Mesodermal cell (in vitro differentiated cells): ENCODE data around the gene CPNE7.
A peak's percentile ranks its signal among the peaks of the same experiment; 100 is the strongest.
"Not testable (repeated sequence)": the region's sequence is repeated elsewhere in the genome, so short reads cannot be mapped to it uniquely, and the experiment has no call there.

ENCODE experiments used
- H3K27ac ChIP-seq: 2 replicates; pipeline ENCODE4 v1.7.0; 2013; ENCODE audit warnings: mild to moderate bottlenecking, low read depth, low read length, moderate library complexity; ENCODE audit not compliant: severe bottlenecking
- H3K36me3 ChIP-seq: 2 replicates; pipeline ENCODE4 v1.7.1; 2013; ENCODE audit warnings: mild to moderate bottlenecking, low read length, moderate library complexity; ENCODE audit not compliant: control insufficient read depth, insufficient read depth
- H3K4me1 ChIP-seq: one replicate; pipeline ENCODE4 v1.7.1; 2013; ENCODE audit warnings: mild to moderate bottlenecking, low read length; ENCODE audit not compliant: insufficient read depth, control insufficient read depth, poor library complexity, severe bottlenecking
- H3K4me3 ChIP-seq: 2 replicates; pipeline ENCODE4 v1.7.0; 2013; ENCODE audit warnings: low read length, control low read depth, mild to moderate bottlenecking; ENCODE audit not compliant: insufficient read depth, poor library complexity, severe bottlenecking; ENCODE audit errors: extremely low read depth
- H3K9me3 ChIP-seq: 2 replicates; pipeline ENCODE4 v1.7.1; 2013; ENCODE audit warnings: mild to moderate bottlenecking, low read length, moderate library complexity; ENCODE audit not compliant: control insufficient read depth
- WGBS, 2 experiments: methylation state at CpG; one replicate each; pipeline ENCODE4 v1.1.5; 2013; ENCODE audit warnings: missing lambda C conversion rate in 2 of 2; ENCODE audit not compliant: insufficient coverage in 2 of 2; 5-methylcytosine and 5-hydroxymethylcytosine counted together

Gene CPNE7

GRCh38 chr16:89567656-89568594 is 7.6 kb upstream of the CPNE7 start:
- Histone ChIP-seq H3K4me3 (no peak overlapping the region), H3K9me3 (no peaks in the 10 kb centered on the region), H3K36me3 (peaks cover 26% of the 10 kb centered on the region), H3K4me1 (peaks cover 21% of the 10 kb centered on the region), H3K27ac (no peak overlapping the region)
- WGBS, 2 experiments: 82 to 89% methylated on average over 21 to 24 of the region's 30 CpGs

- peaks cover 10% of the 10 kb centered on the region for H3K4me1 ChIP-seq
- no peaks in the 10 kb centered on the region for H3K9me3 ChIP-seq
- H3K27ac ChIP-seq: no peak overlapping the region
- 84 to 85% methylated on average over 18 to 19 of the region's 23 CpGs for WGBS, 2 experiments
- H3K36me3 ChIP-seq: peaks cover 8% of the 10 kb centered on the region
- no peak overlapping the region for H3K4me3 ChIP-seq
Observed at GRCh38 chr16:89569506-89570341, 5.8 kb upstream of the CPNE7 start.

GRCh38 chr16:89570342-89570923 is 5.1 kb upstream of the CPNE7 start:
- H3K36me3 ChIP-seq: peaks cover under 1% of the 10 kb centered on the region
- 90 to 95% methylated on average over 16 to 30 of the region's 30 CpGs for WGBS, 2 experiments
- peaks cover 10% of the 10 kb centered on the region for H3K4me1 ChIP-seq
- no peaks in the 10 kb centered on the region for H3K9me3 ChIP-seq
- no peak overlapping the region for H3K4me3 ChIP-seq
- H3K27ac ChIP-seq: no peak overlapping the region

- H3K4me1 ChIP-seq: peaks cover 10% of the 10 kb centered on the region
- 87 to 95% methylated on average over 9 to 22 of the region's 36 CpGs for WGBS, 2 experiments
- H3K9me3 ChIP-seq: not testable (repeated sequence)
Observed at GRCh38 chr16:89570983-89571598, 4.5 kb upstream of the CPNE7 start.

DNA sequence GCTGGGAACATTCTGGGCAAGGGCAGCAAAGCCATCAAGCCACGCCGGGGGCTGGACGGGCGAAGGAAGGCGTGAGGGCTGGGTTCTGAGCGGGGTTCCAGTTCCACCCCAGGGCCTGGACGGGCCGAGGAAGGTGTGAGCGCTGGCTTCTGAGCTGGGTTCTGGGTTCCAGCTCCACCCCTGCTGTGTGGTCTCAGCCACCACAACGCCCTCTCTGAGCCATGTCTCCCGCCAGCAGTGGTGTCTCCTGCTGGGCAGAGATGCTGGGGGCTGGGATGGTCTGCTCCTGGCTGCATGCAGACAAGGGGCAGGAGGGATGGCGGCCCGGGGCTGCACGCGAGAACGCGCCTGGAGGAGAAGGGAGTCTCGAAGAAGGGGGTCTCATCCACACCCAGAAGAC is 3.9 kb upstream of the CPNE7 start:
- WGBS, 2 experiments: 90 to 91% methylated on average over 11 to 18 of the region's 18 CpGs
- peaks cover 10% of the 10 kb centered on the region for H3K4me1 ChIP-seq
- no peak overlapping the region for H3K4me3 ChIP-seq
- H3K36me3 ChIP-seq: no peaks in the 10 kb centered on the region
- H3K27ac ChIP-seq: no peak overlapping the region
- no peaks in the 10 kb centered on the region for H3K9me3 ChIP-seq

More at GRCh38 chr16:89570983-89571598, 4.5 kb upstream of the CPNE7 start:
- not testable (repeated sequence) for H3K36me3 ChIP-seq, H3K4me3 ChIP-seq, H3K27ac ChIP-seq

DNA sequence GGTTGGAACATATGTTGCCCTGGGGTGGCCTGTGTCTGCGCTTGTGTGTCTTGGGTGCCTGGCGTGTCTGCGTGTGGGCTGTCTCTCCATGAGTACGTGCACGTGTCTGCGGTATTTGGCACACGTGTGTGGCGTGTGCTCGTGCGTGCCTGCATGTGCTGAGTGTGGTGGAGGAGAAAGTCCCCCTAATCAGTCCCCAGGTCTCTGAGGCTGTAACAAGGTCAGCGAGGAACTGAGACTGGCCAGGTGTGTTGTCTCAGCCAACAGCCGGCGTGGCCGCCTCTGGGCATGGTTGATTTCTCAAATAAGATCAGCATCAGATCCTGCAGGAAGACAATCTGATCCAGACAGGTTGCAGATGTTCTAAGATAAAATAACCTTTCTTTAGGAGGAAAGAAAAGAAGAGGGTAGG is 3.5 kb upstream of the CPNE7 start:
- H3K4me3 ChIP-seq: no peak overlapping the region
- H3K9me3 ChIP-seq: no peaks in the 10 kb centered on the region
- no peaks in the 10 kb centered on the region for H3K36me3 ChIP-seq
- WGBS, 2 experiments: 94 to 99% methylated on average over 11 to 14 of the region's 14 CpGs
- no peak overlapping the region for H3K27ac ChIP-seq
- peaks cover 10% of the 10 kb centered on the region for H3K4me1 ChIP-seq

DNA sequence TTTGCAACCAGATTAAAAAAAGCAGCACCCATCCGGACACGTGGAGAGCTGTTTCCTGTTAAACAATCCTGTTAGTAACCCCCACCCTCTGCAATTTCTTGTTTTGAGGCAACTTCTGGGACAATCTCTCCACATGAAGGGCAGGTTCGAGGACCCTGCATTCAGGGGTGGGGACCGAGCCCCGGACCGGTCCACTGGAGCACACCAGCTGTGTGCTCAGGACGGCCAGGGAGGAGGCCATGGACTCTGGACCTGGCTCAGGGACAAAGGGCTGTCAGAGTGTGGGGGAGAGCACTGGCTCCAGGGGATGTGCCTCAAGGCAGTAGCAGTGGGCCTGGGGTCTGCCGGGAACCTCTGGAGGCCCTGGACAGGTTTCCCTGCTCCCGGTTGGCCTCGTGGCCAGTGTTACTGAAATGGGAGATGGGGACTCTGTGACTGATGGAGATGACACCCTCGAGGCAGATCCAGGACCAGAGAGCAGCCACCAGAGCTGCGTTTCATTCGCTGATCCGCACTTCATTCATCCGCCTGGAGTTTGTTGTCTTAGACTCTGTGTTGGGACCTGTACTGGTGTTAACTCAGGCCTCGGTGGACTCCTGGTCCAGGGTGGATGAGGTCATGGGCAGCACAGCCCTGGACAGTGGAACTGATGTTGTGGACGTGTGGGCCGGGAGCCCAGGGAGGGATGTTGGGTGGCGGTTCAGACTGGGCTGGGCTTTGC is 2.9 kb upstream of the CPNE7 start:
- Histone ChIP-seq H3K9me3 (no peaks in the 10 kb centered on the region), H3K27ac (no peak overlapping the region), H3K4me3 (no peak overlapping the region), H3K4me1 (peaks cover 10% of the 10 kb centered on the region), H3K36me3 (no peaks in the 10 kb centered on the region)
- 91 to 94% methylated on average over 19 of the region's 19 CpGs for WGBS, 2 experiments

GRCh38 chr16:89573826-89574680 is 1.5 kb upstream of the CPNE7 start:
- no peaks in the 10 kb centered on the region for H3K9me3 ChIP-seq
- peak overlapping the region; percentile 2 for H3K4me3 ChIP-seq
- WGBS, 2 experiments: 74 to 83% methylated on average over 21 to 28 of the region's 31 CpGs

GRCh38 chr16:89574681-89575246 is 794 bp upstream of the CPNE7 start:
- 3 to 4% methylated on average over 22 to 38 of the region's 55 CpGs for WGBS, 2 experiments
- H3K27ac ChIP-seq: no peak overlapping the region
- peaks cover 4% of the 10 kb centered on the region for H3K4me1 ChIP-seq
- peak overlapping the region; percentile 33 for H3K4me3 ChIP-seq
- no peaks in the 10 kb centered on the region for H3K9me3 ChIP-seq
- H3K36me3 ChIP-seq: no peaks in the 10 kb centered on the region

More at GRCh38 chr16:89573826-89574680, 1.5 kb upstream of the CPNE7 start:
- peaks cover 9% of the 10 kb centered on the region for H3K4me1 ChIP-seq
- no peak overlapping the region for H3K27ac ChIP-seq
- H3K36me3 ChIP-seq: no peaks in the 10 kb centered on the region
